Fibroblast of skin of scalp (primary cell): ENCODE data around the gene ZNF532.
"Not testable (repeated sequence)": the region's sequence is repeated elsewhere in the genome, so short reads cannot be mapped to it uniquely, and the experiment has no call there.

Experiments used
- DNase-seq: peaks from one replicate; pipeline ENCODE4 v3.0.0-alpha.2; 2013

Gene ZNF532

GRCh38 chr18:58902961-58903360, 38.3 kb downstream of the ZNF532 start:
- DNase-seq = no peak

DNA sequence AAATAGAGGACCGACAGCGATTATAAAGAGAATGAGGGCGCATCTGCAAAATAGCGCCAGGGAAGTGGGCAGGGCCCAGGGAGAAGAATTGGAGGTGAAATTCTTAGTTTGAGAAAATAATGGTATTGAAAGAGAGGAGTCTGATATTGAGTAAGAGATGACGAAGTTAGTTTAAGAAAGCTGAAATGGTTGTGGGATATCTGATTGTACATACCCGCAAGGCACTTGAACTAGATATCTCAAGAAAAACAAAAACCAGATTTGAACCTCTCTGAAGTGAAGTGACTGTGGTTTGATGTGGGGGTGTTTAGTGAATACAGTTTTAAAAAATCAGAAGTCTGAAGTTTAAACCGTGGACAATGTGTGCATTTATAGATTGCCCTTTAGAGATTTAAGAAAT, 38.9 kb downstream of the ZNF532 start:
- no peak for DNase-seq

- DNase-seq = no peak
Observed at GRCh38 chr18:58905777-58906428, 41.2 kb downstream of the ZNF532 start.

GRCh38 chr18:58908006-58908405, 43.3 kb downstream of the ZNF532 start:
- DNase-seq = no peak

DNA sequence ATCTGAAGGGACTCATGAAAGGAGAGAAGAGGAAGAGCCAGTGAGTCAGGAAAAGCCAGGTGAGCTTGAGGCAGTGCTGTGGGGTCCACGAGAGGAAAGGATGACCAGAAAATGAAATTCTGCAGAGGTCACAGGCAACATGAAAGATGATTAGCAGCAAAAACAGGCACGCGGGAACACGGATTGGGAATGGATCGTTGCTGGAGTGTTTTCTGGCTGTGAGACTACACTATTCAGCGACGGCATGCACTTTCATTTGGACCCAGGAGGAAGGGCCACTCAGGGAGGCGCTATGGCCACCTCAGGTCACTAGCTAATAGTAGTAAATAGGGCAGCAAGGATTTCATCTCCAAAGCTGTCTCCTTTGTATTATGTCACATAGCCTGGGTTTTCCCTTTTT, 44.8 kb downstream of the ZNF532 start:
- DNase-seq = no peak

DNA sequence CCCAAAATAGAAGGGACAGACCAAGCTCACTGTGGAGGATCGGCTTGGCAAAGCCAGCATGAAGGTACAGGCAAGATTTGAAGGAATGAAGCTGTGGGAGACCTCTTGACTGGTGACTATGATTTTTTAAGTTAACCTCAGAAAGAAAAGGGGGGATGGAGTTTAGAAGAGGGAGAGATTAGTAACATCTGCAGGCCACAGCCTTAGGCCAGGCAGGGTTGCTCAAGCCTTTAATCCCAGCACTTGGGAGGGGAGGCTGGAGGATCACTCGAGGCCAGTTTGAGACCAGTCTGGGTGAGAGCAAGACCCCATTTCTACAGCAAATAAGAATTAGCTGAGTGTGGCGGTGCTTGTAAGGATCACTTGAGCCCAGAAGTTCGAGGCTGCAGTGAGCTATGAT, 46.6 kb downstream of the ZNF532 start:
- DNase-seq = no peak

DNA sequence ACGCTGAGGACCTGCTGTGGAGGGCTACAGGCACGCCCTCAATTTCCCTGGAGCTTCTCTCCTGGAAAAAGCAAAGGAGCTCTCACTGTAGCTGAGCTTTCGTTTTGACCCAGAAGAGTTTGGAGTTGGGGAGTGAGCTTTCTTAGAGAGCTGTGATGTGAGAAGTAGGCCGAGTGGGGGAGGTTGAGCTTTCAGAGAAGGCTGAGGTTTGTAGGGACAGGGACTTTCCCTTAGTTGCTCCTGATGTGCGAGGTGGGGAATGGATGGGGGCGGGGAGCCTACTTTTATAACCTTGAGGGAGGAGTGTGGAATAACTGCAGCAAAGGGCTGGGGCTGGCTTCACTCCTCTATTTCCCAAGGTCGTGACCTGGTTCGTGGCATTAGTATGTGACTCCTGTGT, 47.1 kb downstream of the ZNF532 start:
- DNase-seq = no peak

GRCh38 chr18:58915006-58915799, 50.5 kb downstream of the ZNF532 start:
- DNase-seq = no peak

DNA sequence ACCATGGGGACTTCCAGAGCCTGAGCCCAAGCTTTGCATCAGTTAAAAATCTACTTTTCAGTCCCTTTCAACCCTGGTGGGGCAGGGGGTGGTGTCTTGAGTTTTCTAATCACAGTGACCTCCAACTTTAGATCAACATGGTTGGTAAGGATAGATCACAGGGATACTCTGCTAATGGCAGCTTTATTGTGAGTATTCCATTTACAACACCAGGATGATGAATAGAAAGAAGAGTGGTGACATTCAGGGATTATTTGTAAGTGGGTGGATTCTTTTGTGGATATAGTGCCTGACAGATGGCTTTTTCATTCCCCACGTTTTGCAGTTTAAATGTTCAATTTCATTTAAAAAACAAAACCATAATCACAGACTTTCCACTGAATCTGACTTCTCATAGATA, 51.3 kb downstream of the ZNF532 start:
- no peak for DNase-seq

DNA sequence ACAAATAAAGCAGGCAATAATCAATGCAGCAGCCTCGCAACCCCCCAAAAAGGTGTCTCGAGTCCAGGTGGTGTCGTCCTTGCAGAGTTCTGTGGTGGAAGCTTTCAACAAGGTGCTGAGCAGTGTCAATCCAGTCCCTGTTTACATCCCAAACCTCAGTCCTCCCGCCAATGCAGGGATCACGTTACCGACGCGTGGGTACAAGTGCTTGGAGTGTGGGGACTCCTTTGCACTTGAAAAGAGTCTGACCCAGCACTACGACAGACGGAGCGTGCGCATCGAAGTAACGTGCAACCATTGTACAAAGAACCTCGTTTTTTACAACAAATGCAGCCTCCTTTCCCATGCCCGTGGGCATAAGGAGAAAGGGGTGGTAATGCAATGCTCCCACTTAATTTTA, 55.3 kb downstream of the ZNF532 start:
- not testable (repeated sequence) for DNase-seq

DNA sequence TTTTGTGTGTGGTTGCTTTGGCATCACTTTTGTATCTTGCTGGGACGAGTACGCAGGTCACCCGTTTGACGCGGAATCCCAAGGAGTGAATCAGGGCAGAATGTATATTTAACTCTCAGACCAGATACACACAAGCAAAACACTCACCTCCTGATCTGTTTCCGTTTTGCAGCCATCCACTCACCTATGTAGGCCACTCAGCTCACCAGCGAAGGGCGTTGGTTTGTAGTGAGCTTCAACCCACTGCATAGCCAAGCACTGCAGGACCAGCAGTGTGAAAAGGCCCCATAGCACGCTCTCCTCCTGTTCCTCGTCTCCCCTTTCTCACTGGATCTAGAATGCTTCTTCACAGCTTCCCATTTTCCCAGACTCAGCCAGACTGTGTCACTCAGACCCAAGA, 58.3 kb downstream of the ZNF532 start:
- no peak for DNase-seq

DNA sequence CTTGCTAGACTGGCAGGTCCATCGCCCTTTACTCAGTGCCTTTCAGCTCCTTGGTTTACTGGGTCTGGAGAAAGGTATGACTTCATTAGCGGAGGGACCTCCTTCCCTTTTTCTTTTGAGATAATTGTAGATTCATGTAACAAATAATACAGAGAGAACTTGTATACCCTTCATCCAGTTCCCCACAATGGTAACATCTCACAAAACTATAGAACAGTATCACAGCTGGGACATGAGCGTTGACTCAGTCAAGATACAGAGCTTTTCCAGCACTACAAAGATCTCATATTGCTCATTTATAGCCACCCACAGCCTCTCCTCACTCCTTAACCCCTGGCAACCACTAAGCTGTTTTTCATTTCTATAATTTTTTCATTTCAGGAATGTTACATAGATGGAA, 59.8 kb downstream of the ZNF532 start:
- DNase-seq = no peak

GRCh38 chr18:58927659-58928058, 63.0 kb downstream of the ZNF532 start:
- DNase-seq = no peak

DNA sequence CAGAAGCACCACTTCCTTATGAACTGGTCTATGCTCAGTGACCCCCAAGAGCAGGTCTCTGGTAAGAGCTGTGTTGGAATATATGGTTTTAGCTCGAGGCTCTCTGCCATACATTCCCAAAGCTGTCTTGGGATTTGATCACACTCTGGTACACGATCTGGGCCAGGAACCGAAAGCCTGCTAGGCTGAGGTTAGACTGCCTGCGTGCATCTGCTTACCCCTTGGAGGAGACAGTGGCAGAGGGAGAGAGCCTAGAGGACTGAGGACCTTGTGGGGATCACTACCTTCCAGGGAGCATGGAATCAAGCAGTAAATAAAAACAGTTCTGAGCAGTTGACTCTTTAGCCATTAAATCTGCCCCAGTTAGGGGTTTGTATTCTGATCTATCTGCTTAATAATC, 63.7 kb downstream of the ZNF532 start:
- DNase-seq = no peak

- DNase-seq = no peak
Observed at GRCh38 chr18:58929206-58929605, 64.5 kb downstream of the ZNF532 start.

GRCh38 chr18:58934356-58934755, 69.7 kb downstream of the ZNF532 start:
- no peak for DNase-seq

GRCh38 chr18:58934933-58935577, 70.4 kb downstream of the ZNF532 start:
- no peak for DNase-seq

- DNase-seq = peak; percentile 50
Observed at GRCh38 chr18:58937071-58937886, 72.6 kb downstream of the ZNF532 start.

- DNase-seq = peak; percentile 29
Observed at GRCh38 chr18:58937887-58938267, 73.2 kb downstream of the ZNF532 start.

GRCh38 chr18:58941426-58942099, 76.9 kb downstream of the ZNF532 start:
- no peak for DNase-seq

DNA sequence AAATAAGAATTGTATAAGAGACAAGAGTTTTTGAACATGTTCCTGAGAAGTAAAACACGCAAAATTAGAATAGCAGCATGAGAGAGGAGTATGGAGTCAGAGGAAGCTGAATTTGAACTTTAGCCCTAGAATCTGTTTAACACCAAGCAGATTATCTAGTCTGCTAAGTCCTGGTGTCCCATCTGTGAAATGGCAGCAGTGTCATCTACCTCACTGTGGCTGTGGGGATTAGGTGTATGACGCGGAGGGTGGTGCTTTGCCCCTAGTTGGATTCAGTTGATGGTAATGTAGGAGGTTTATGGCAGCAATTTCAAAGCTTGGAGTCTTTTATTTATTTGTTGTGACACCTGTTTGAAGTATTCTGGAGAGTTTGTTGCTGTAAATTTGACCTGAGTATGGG, 79.2 kb downstream of the ZNF532 start:
- no peak for DNase-seq

- no peak for DNase-seq
Observed at GRCh38 chr18:58947136-58947732, 82.6 kb downstream of the ZNF532 start.
